GM10266 (cell line): ENCODE results near the gene ZNF784.
"Not testable (repeated sequence)": the region's sequence is repeated elsewhere in the genome, so short reads cannot be mapped to it uniquely, and the experiment has no call there.

Experiments used
- DNase-seq: peaks from one replicate; pipeline ENCODE4 v3.0.0; 2012; ENCODE audit errors: extremely low spot score
- TF ChIP-seq, protein P1 (sequence below): IDR thresholded peaks from 2 replicates; pipeline ENCODE4 v1.5.1; 2012; ENCODE audit warnings: mild to moderate bottlenecking, low read depth; ENCODE audit not compliant: control insufficient read depth, insufficient read depth; ENCODE audit errors: missing control alignments

Gene ZNF784

GRCh38 chr19:55576746-55577145 is 47.6 kb downstream of the ZNF784 start:
- TF ChIP-seq, protein P1, sequence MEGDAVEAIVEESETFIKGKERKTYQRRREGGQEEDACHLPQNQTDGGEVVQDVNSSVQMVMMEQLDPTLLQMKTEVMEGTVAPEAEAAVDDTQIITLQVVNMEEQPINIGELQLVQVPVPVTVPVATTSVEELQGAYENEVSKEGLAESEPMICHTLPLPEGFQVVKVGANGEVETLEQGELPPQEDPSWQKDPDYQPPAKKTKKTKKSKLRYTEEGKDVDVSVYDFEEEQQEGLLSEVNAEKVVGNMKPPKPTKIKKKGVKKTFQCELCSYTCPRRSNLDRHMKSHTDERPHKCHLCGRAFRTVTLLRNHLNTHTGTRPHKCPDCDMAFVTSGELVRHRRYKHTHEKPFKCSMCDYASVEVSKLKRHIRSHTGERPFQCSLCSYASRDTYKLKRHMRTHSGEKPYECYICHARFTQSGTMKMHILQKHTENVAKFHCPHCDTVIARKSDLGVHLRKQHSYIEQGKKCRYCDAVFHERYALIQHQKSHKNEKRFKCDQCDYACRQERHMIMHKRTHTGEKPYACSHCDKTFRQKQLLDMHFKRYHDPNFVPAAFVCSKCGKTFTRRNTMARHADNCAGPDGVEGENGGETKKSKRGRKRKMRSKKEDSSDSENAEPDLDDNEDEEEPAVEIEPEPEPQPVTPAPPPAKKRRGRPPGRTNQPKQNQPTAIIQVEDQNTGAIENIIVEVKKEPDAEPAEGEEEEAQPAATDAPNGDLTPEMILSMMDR = no peak

DNA sequence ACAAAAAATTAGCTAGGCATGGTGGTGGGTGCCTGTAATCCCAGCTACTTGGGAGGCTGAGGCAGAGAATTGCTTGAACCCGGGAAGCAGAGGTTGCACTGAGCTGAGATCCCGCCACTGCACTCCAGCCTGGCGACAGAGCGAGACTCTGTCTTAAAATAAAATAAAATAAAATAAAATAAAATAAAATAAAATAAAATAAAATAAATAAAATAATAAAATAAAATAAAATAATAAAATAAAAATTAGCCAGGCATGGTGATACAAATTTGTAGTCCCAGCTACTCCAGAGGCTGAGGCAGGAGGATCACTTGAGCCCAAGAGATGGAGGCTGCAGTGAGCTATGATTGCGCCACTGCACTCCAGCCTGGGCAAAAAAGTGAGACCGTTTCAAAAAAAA is 50.4 kb downstream of the ZNF784 start:
- DNase-seq = not testable (repeated sequence)

More at GRCh38 chr19:55576746-55577145, 47.6 kb downstream of the ZNF784 start:
- no peak for DNase-seq
